CD4-positive, CD25-positive, alpha-beta regulatory T cell (primary cell): ENCODE results near the gene TFRC. TPM values are rescaled to one million over a fixed set of nuclear protein-coding genes. Genes with fewer than 3 reads are reported as not detected.

Source experiments
- ATAC-seq, 2 donors: fragments of 150-1000 bp; cut with Tn5 transposase; one replicate each; pipeline ENCODE4 v1.10.0; 2021; ENCODE audit warnings: low read depth in 2 of 2, moderate number of reproducible peaks in 2 of 2, moderate library complexity in 1 of 2
- DNase-seq, 3 donors: peaks; one replicate each; pipeline versions ENCODE4 v3.0.0 to v3.0.0-alpha.2; 2012 to 2022; ENCODE audit warnings: mixed read lengths in 1 of 3
- H3K27ac ChIP-seq: one replicate; pipeline ENCODE4 v1.7.0; 2013; ENCODE audit warnings: mild to moderate bottlenecking, low read length; ENCODE audit not compliant: insufficient read depth, poor library complexity, severe bottlenecking
- H3K27me3 ChIP-seq: one replicate; pipeline ENCODE4 v1.7.0; 2013; ENCODE audit warnings: low read length; ENCODE audit not compliant: control insufficient read depth, insufficient read depth
- H3K36me3 ChIP-seq: one replicate; pipeline ENCODE4 v1.7.0; 2013; ENCODE audit warnings: mild to moderate bottlenecking, low read length, moderate library complexity; ENCODE audit not compliant: control insufficient read depth, insufficient read depth
- H3K4me1 ChIP-seq: 2 replicates; pipeline ENCODE4 v1.7.0; 2013; ENCODE audit warnings: mild to moderate bottlenecking, low read length; ENCODE audit not compliant: insufficient read depth, control insufficient read depth, poor library complexity, severe bottlenecking
- H3K4me3 ChIP-seq: one replicate; pipeline ENCODE4 v1.7.0; 2013; ENCODE audit warnings: low read depth, mild to moderate bottlenecking, low read length, moderate library complexity
- H3K9me3 ChIP-seq, 2 experiments: 1 replicate in 1 of 2; 2 replicates in 1 of 2; pipeline ENCODE4 v1.7.0; 2013; ENCODE audit warnings: low read length in 2 of 2, mild to moderate bottlenecking in 1 of 2, moderate library complexity in 1 of 2; ENCODE audit not compliant: control insufficient read depth in 2 of 2
- H3K27ac Mint-ChIP-seq, 3 donors: one replicate each; pipeline ENCODE4 v1.8.0; 2020 to 2022; ENCODE audit warnings: mild to moderate bottlenecking in 3 of 3, mixed read lengths in 3 of 3, moderate library complexity in 2 of 3
- H3K27me3 Mint-ChIP-seq: one replicate; pipeline ENCODE4 v1.8.0; 2022; ENCODE audit warnings: mild to moderate bottlenecking, mixed read lengths
- H3K36me3 Mint-ChIP-seq: one replicate; pipeline ENCODE4 v1.8.0; 2020; ENCODE audit warnings: mixed read lengths
- H3K4me1 Mint-ChIP-seq, 4 donors: one replicate each; pipeline ENCODE4 v1.8.0; 2020 to 2022; ENCODE audit warnings: mixed read lengths in 4 of 4, mild to moderate bottlenecking in 1 of 4
- H3K4me3 Mint-ChIP-seq, 4 donors: one replicate each; pipeline ENCODE4 v1.8.0; 2020 to 2022; ENCODE audit warnings: mild to moderate bottlenecking in 4 of 4, mixed read lengths in 4 of 4, moderate library complexity in 3 of 4
- H3K9me3 Mint-ChIP-seq, 7 donors: one replicate each; pipeline ENCODE4 v1.8.0; 2020 to 2022; ENCODE audit warnings: mixed read lengths in 7 of 7, mild to moderate bottlenecking in 3 of 7, moderate library complexity in 2 of 7
- polyA plus RNA-seq, 4 donors: library from polyadenylated mRNA; unstranded; fragments of 300-500 nt; fragmentation: Illumina TruSeq; gene quantifications; one replicate each; pipeline ENCODE4 v1.2.3, GENCODE V29; 2021
- total RNA-seq: library from RNA; stranded (reverse); gene quantifications from one replicate; pipeline ENCODE4 v1.2.3, GENCODE V29; 2022

Gene TFRC
- total and polyA plus RNA-seq, 5 donors from 2014 or later = 21.5 to 356 (median 29.5) TPM

GRCh38 chr3:196054661-196055060 lies 27.2 kb downstream of the TFRC start:
- H3K36me3 Mint-ChIP-seq = peaks cover 56% of the 10 kb centered on the region

GRCh38 chr3:196053487-196053886 lies 28.4 kb downstream of the TFRC start:
- Mint-ChIP-seq H3K4me1 (peaks cover 0 to 16% (median 12%) of the 10 kb centered on the region in 4 donors), H3K27ac (no peak overlapping the region)

More at GRCh38 chr3:196054661-196055060, 27.2 kb downstream of the TFRC start:
- no peak for DNase-seq
- Histone ChIP-seq H3K9me3 (no peaks in the 10 kb centered on the region), H3K4me1 (no peaks in the 10 kb centered on the region), H3K36me3 (peaks cover 98% of the 10 kb centered on the region), H3K27ac (no peak overlapping the region), H3K4me3 (no peak overlapping the region), H3K27me3 (no peaks in the 10 kb centered on the region)
- ATAC-seq = no peak
- Mint-ChIP-seq H3K9me3 (no peaks in the 10 kb centered on the region), H3K27me3 (no peaks in the 10 kb centered on the region), H3K27ac (no peak overlapping the region), H3K4me3 (no peak overlapping the region), H3K4me1 (peaks cover under 1 to 14% (median 9%) of the 10 kb centered on the region in 4 donors)

GRCh38 chr3:196051282-196052076 lies 30.4 kb downstream of the TFRC start:
- peaks cover 0 to 15% (median 11%) of the 10 kb centered on the region in 4 donors for H3K4me1 Mint-ChIP-seq
- peaks cover 42% of the 10 kb centered on the region for H3K36me3 Mint-ChIP-seq
- DNase-seq (no peak), ATAC-seq (no peak)
- H3K9me3 Mint-ChIP-seq = no peaks in the 10 kb centered on the region
- Histone ChIP-seq H3K27me3 (no peaks in the 10 kb centered on the region), H3K9me3 (no peaks in the 10 kb centered on the region), H3K36me3 (peaks cover 88% of the 10 kb centered on the region), H3K27ac (no peak overlapping the region), H3K4me3 (no peak overlapping the region), H3K4me1 (no peaks in the 10 kb centered on the region)
- H3K27ac Mint-ChIP-seq = no peak overlapping the region
- H3K27me3 Mint-ChIP-seq = no peaks in the 10 kb centered on the region
- no peak overlapping the region for H3K4me3 Mint-ChIP-seq

More at GRCh38 chr3:196053487-196053886, 28.4 kb downstream of the TFRC start:
- Histone ChIP-seq H3K4me3 (no peak overlapping the region), H3K9me3 (no peaks in the 10 kb centered on the region), H3K27me3 (no peaks in the 10 kb centered on the region), H3K4me1 (no peaks in the 10 kb centered on the region), H3K27ac (no peak overlapping the region), H3K36me3 (peaks cover 97% of the 10 kb centered on the region)
- ATAC-seq = no peak
- Mint-ChIP-seq H3K4me3 (no peak overlapping the region), H3K36me3 (peaks cover 54% of the 10 kb centered on the region), H3K9me3 (no peaks in the 10 kb centered on the region), H3K27me3 (no peaks in the 10 kb centered on the region)
- no peak for DNase-seq

GRCh38 chr3:196050597-196050996 lies 31.3 kb downstream of the TFRC start:
- H3K4me3 Mint-ChIP-seq = no peak overlapping the region
- H3K27ac Mint-ChIP-seq = no peak overlapping the region
- DNase-seq (no peak), ATAC-seq (no peak)
- no peaks in the 10 kb centered on the region for H3K9me3 ChIP-seq
- H3K27me3 Mint-ChIP-seq = no peaks in the 10 kb centered on the region
- H3K27ac ChIP-seq = no peak overlapping the region
- no peaks in the 10 kb centered on the region for H3K9me3 Mint-ChIP-seq
- H3K36me3 ChIP-seq = peaks cover 80% of the 10 kb centered on the region
- peaks cover 0 to 15% (median 11%) of the 10 kb centered on the region in 4 donors for H3K4me1 Mint-ChIP-seq
- peaks cover 42% of the 10 kb centered on the region for H3K36me3 Mint-ChIP-seq
- no peaks in the 10 kb centered on the region for H3K4me1 ChIP-seq
- H3K4me3 ChIP-seq = no peak overlapping the region
- H3K27me3 ChIP-seq = no peaks in the 10 kb centered on the region

- DNase-seq = no peak
- ATAC-seq = no peak
- Mint-ChIP-seq H3K4me1 (peaks cover 0 to 15% (median 9%) of the 10 kb centered on the region in 4 donors), H3K27ac (peak overlapping the region in 1 of 3 donors; percentile 63), H3K36me3 (peaks cover 32% of the 10 kb centered on the region), H3K4me3 (no peak overlapping the region), H3K27me3 (no peaks in the 10 kb centered on the region), H3K9me3 (no peaks in the 10 kb centered on the region)
- H3K4me1 ChIP-seq = no peaks in the 10 kb centered on the region
- H3K27ac ChIP-seq = no peak overlapping the region
- H3K9me3 ChIP-seq = no peaks in the 10 kb centered on the region
- no peaks in the 10 kb centered on the region for H3K27me3 ChIP-seq
- peaks cover 72% of the 10 kb centered on the region for H3K36me3 ChIP-seq
- H3K4me3 ChIP-seq = no peak overlapping the region
Observed at GRCh38 chr3:196049653-196050052, 32.2 kb downstream of the TFRC start.

GRCh38 chr3:196048922-196049598 lies 32.8 kb downstream of the TFRC start:
- Mint-ChIP-seq H3K9me3 (no peaks in the 10 kb centered on the region), H3K4me1 (peaks cover 0 to 15% (median 9%) of the 10 kb centered on the region in 4 donors), H3K27ac (peak overlapping the region; percentile 43 to 63 (median 50)), H3K36me3 (peaks cover 29% of the 10 kb centered on the region), H3K27me3 (no peaks in the 10 kb centered on the region), H3K4me3 (no peak overlapping the region)
- no peak for ATAC-seq
- Histone ChIP-seq H3K9me3 (no peaks in the 10 kb centered on the region), H3K4me1 (no peaks in the 10 kb centered on the region), H3K36me3 (peaks cover 70% of the 10 kb centered on the region), H3K4me3 (no peak overlapping the region), H3K27ac (no peak overlapping the region), H3K27me3 (no peaks in the 10 kb centered on the region)
- DNase-seq = no peak

GRCh38 chr3:196047391-196048030 lies 34.4 kb downstream of the TFRC start:
- H3K36me3 Mint-ChIP-seq = peaks cover 24% of the 10 kb centered on the region

More at GRCh38 chr3:196047391-196048030, 34.4 kb downstream of the TFRC start:
- Mint-ChIP-seq H3K27me3 (no peaks in the 10 kb centered on the region), H3K9me3 (no peaks in the 10 kb centered on the region), H3K27ac (peak overlapping the region in 1 of 3 donors; percentile 64), H3K4me1 (peaks cover 0 to 11% (median 9%) of the 10 kb centered on the region in 4 donors), H3K4me3 (no peak overlapping the region)
- Histone ChIP-seq H3K4me1 (no peaks in the 10 kb centered on the region), H3K36me3 (peaks cover 54% of the 10 kb centered on the region), H3K4me3 (no peak overlapping the region), H3K27ac (no peak overlapping the region), H3K27me3 (no peaks in the 10 kb centered on the region), H3K9me3 (no peaks in the 10 kb centered on the region)
- ATAC-seq (no peak), DNase-seq (no peak)
